ENCODE data around the gene SUSD1.

- TF ChIP-seq, protein P1, sequence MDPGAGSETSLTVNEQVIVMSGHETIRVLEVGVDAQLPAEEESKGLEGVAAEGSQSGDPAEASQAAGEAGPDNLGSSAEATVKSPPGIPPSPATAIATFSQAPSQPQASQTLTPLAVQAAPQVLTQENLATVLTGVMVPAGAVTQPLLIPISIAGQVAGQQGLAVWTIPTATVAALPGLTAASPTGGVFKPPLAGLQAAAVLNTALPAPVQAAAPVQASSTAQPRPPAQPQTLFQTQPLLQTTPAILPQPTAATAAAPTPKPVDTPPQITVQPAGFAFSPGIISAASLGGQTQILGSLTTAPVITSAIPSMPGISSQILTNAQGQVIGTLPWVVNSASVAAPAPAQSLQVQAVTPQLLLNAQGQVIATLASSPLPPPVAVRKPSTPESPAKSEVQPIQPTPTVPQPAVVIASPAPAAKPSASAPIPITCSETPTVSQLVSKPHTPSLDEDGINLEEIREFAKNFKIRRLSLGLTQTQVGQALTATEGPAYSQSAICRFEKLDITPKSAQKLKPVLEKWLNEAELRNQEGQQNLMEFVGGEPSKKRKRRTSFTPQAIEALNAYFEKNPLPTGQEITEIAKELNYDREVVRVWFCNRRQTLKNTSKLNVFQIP (CRISPR knock-in tag; IDR thresholded peaks at IDR 0.05; ENCODE audit: borderline replicate concordance, low read depth) = no peak
- no peak for TF ChIP-seq RARB (CRISPR knock-in tag; IDR thresholded peaks at IDR 0.05)
- TF ChIP-seq OSR1 (CRISPR knock-in tag; IDR thresholded peaks at IDR 0.05) = no peak
- TF ChIP-seq TCF4 (CRISPR knock-in tag; IDR thresholded peaks at IDR 0.05; ENCODE audit: borderline replicate concordance) = no peak
- no peak for TF ChIP-seq PPARA (CRISPR knock-in tag; IDR thresholded peaks at IDR 0.05; ENCODE audit: borderline replicate concordance)
- TF ChIP-seq, protein P2, sequence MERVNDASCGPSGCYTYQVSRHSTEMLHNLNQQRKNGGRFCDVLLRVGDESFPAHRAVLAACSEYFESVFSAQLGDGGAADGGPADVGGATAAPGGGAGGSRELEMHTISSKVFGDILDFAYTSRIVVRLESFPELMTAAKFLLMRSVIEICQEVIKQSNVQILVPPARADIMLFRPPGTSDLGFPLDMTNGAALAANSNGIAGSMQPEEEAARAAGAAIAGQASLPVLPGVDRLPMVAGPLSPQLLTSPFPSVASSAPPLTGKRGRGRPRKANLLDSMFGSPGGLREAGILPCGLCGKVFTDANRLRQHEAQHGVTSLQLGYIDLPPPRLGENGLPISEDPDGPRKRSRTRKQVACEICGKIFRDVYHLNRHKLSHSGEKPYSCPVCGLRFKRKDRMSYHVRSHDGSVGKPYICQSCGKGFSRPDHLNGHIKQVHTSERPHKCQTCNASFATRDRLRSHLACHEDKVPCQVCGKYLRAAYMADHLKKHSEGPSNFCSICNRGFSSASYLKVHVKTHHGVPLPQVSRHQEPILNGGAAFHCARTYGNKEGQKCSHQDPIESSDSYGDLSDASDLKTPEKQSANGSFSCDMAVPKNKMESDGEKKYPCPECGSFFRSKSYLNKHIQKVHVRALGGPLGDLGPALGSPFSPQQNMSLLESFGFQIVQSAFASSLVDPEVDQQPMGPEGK (CRISPR knock-in tag; IDR thresholded peaks at IDR 0.05; ENCODE audit: borderline replicate concordance) = no peak
- no peak for TF ChIP-seq ZFP30 (CRISPR knock-in tag; IDR thresholded peaks at IDR 0.05)
- no peak for TF ChIP-seq BACH2 (CRISPR knock-in tag; IDR thresholded peaks at IDR 0.05; ENCODE audit: borderline replicate concordance)
- TF ChIP-seq ZNF565 (CRISPR knock-in tag; conservative IDR thresholded peaks at IDR 0.05; ENCODE audit: low read depth) = no peak
- no peak for TF ChIP-seq SNAI2 (CRISPR knock-in tag; IDR thresholded peaks at IDR 0.05)
- TF ChIP-seq ZFP3 (CRISPR knock-in tag; IDR thresholded peaks at IDR 0.05) = no peak
- no peak for TF ChIP-seq ZNF70 (CRISPR knock-in tag; IDR thresholded peaks at IDR 0.05)
- no peak for TF ChIP-seq TSHZ2 (CRISPR knock-in tag; IDR thresholded peaks at IDR 0.05)
- no peak for TF ChIP-seq ISL1 (CRISPR knock-in tag; IDR thresholded peaks at IDR 0.05)
Observed at GRCh38 chr9:112198646-112199045, 23.5 kb upstream of the SUSD1 start.
